ENCODE measurements around the gene MAGI3. TPM values are rescaled to one million over a fixed set of nuclear protein-coding genes. Genes with fewer than 3 reads are reported as not detected.

MAGI3 gene
- total and polyA plus RNA-seq, 2 donors (not counting 1 experiment from before 2014, with no cell fraction given): 5.1 to 9.2 TPM

DNA sequence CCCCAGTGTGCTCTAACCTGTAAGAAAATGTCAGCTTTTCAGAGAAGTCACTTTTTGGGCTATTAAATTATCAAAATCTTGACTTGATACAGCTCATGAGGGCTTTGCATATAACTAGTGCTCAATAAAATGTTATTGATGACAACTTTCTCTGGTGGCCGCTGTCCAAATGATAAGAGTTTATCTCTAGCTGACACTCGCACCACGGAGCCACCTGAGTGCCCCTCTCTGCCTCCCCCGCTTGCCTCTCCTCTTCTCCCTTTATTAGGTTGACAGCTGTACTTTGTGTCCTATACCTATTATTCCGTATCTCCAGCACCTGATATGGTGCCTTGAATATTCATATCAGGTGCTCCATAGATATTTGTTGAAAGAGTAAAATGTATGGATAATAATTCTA lies 286.2 kb downstream of the MAGI3 start:
- Histone ChIP-seq H3K4me2 (ENCODE audit: extremely low read depth, insufficient read depth, low read length) (no peak overlapping the region), H3K27ac (ENCODE audit: insufficient read depth, low read length) (no peak overlapping the region), H3K9ac (ENCODE audit: insufficient read depth, low read length) (no peak overlapping the region), H3K27me3 (ENCODE audit: control insufficient read depth, insufficient read depth, low read length) (no peaks in the 10 kb centered on the region), H3K4me1 (ENCODE audit: control insufficient read depth, extremely low read depth, insufficient read depth, low read length) (peaks cover 2% of the 10 kb centered on the region), H3K9me3 (ENCODE audit: control insufficient read depth, insufficient read depth, low read depth, low read length) (no peaks in the 10 kb centered on the region), H3K79me2 (ENCODE audit: control insufficient read depth, insufficient read depth, low read length) (no peaks in the 10 kb centered on the region), H3K4me3 (replicated peaks in 1 of 4; ENCODE audit: control extremely low read depth in 1 of 4, insufficient read depth in 1 of 4, low read depth in 3 of 4, low read length in 4 of 4) (no peak overlapping the region), H4K20me1 (ENCODE audit: control insufficient read depth, extremely low read depth, insufficient read depth, low read length) (no peaks in the 10 kb centered on the region), H2AFZ (ENCODE audit: low read length) (no peak overlapping the region), H3K36me3 (ENCODE audit: control insufficient read depth, insufficient read depth, low read length) (no peaks in the 10 kb centered on the region)
- no peak for TF ChIP-seq EZH2 (IDR thresholded peaks at IDR 0.05; ENCODE audit: low read length, missing control alignments)
- no peak for TF ChIP-seq CTCF (conservative IDR thresholded peaks at IDR 0.05 in 1 of 2, IDR thresholded peaks at IDR 0.05 in 1 of 2; ENCODE audit: low read depth in 1 of 2, low read length in 2 of 2)
- DNase-seq (ENCODE audit: low read depth in 2 of 2): no peak

GRCh38 chr1:113677250-113678158 lies 287.2 kb downstream of the MAGI3 start:
- no peak overlapping the region for H3K27ac ChIP-seq (ENCODE audit: insufficient read depth, low read length)
- no peaks in the 10 kb centered on the region for H4K20me1 ChIP-seq (ENCODE audit: control insufficient read depth, extremely low read depth, insufficient read depth, low read length)
- no peaks in the 10 kb centered on the region for H3K9me3 ChIP-seq (ENCODE audit: control insufficient read depth, insufficient read depth, low read depth, low read length)
- no peak overlapping the region for H2AFZ ChIP-seq (ENCODE audit: low read length)
- peak; percentile 68 to 71 for DNase-seq (ENCODE audit: low read depth in 2 of 2)
- peaks cover 2% of the 10 kb centered on the region for H3K4me1 ChIP-seq (ENCODE audit: control insufficient read depth, extremely low read depth, insufficient read depth, low read length)
- no peak overlapping the region for H3K4me3 ChIP-seq (replicated peaks in 1 of 4; ENCODE audit: control extremely low read depth in 1 of 4, insufficient read depth in 1 of 4, low read depth in 3 of 4, low read length in 4 of 4)
- no peak overlapping the region for H3K9ac ChIP-seq (ENCODE audit: insufficient read depth, low read length)
- no peak overlapping the region for H3K4me2 ChIP-seq (ENCODE audit: extremely low read depth, insufficient read depth, low read length)
- TF ChIP-seq CTCF (conservative IDR thresholded peaks at IDR 0.05 in 1 of 2, IDR thresholded peaks at IDR 0.05 in 1 of 2; ENCODE audit: low read depth in 1 of 2, low read length in 2 of 2): peak; percentile 55 to 57
- no peak for TF ChIP-seq EZH2 (IDR thresholded peaks at IDR 0.05; ENCODE audit: low read length, missing control alignments)
- H3K27me3 ChIP-seq (ENCODE audit: control insufficient read depth, insufficient read depth, low read length): no peaks in the 10 kb centered on the region
- H3K36me3 ChIP-seq (ENCODE audit: control insufficient read depth, insufficient read depth, low read length): no peaks in the 10 kb centered on the region
- no peaks in the 10 kb centered on the region for H3K79me2 ChIP-seq (ENCODE audit: control insufficient read depth, insufficient read depth, low read length)

GRCh38 chr1:113678159-113678469 lies 287.8 kb downstream of the MAGI3 start:
- H3K36me3 ChIP-seq (ENCODE audit: control insufficient read depth, insufficient read depth, low read length): no peaks in the 10 kb centered on the region
- H3K4me2 ChIP-seq (ENCODE audit: extremely low read depth, insufficient read depth, low read length): no peak overlapping the region
- H3K9me3 ChIP-seq (ENCODE audit: control insufficient read depth, insufficient read depth, low read depth, low read length): no peaks in the 10 kb centered on the region
- no peak overlapping the region for H3K4me3 ChIP-seq (replicated peaks in 1 of 4; ENCODE audit: control extremely low read depth in 1 of 4, insufficient read depth in 1 of 4, low read depth in 3 of 4, low read length in 4 of 4)
- H3K27ac ChIP-seq (ENCODE audit: insufficient read depth, low read length): no peak overlapping the region
- H2AFZ ChIP-seq (ENCODE audit: low read length): no peak overlapping the region
- no peaks in the 10 kb centered on the region for H4K20me1 ChIP-seq (ENCODE audit: control insufficient read depth, extremely low read depth, insufficient read depth, low read length)
- H3K27me3 ChIP-seq (ENCODE audit: control insufficient read depth, insufficient read depth, low read length): no peaks in the 10 kb centered on the region
- no peak overlapping the region for H3K9ac ChIP-seq (ENCODE audit: insufficient read depth, low read length)
- H3K4me1 ChIP-seq (ENCODE audit: control insufficient read depth, extremely low read depth, insufficient read depth, low read length): peaks cover 2% of the 10 kb centered on the region
- TF ChIP-seq CTCF (conservative IDR thresholded peaks at IDR 0.05 in 1 of 2, IDR thresholded peaks at IDR 0.05 in 1 of 2; ENCODE audit: low read depth in 1 of 2, low read length in 2 of 2) (no peak), EZH2 (IDR thresholded peaks at IDR 0.05; ENCODE audit: low read length, missing control alignments) (no peak)
- no peaks in the 10 kb centered on the region for H3K79me2 ChIP-seq (ENCODE audit: control insufficient read depth, insufficient read depth, low read length)
- no peak for DNase-seq (ENCODE audit: low read depth in 2 of 2)
